ENCODE results near the gene ANKRD53.
A peak's percentile ranks its signal among the peaks of the same experiment; 100 is the strongest.

The ANKRD53 gene

GRCh38 chr2:70966681-70967080 lies 11.7 kb upstream of the ANKRD53 start:
- no peak for DNase-seq (ENCODE audit: low read depth)

DNA sequence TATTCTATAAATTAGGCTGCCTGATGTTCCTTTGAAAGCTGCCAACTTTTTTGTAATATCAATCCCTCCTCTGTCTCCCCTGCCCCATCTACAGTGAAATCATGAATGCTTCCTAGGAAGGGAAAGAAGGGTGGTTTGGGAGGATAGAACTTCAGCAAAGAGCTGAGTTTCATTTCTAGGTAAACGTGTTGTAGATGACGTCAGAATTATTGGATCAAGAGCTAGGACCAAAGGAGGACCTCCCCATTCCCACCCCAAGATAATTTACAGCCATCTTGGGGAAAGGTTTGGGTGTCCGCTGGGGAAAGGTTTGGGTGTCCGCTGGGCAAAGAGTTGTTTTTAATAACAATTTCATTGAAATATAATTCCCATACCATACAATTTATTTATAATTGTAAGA lies 11.2 kb upstream of the ANKRD53 start:
- no peak for DNase-seq (ENCODE audit: low read depth)

DNA sequence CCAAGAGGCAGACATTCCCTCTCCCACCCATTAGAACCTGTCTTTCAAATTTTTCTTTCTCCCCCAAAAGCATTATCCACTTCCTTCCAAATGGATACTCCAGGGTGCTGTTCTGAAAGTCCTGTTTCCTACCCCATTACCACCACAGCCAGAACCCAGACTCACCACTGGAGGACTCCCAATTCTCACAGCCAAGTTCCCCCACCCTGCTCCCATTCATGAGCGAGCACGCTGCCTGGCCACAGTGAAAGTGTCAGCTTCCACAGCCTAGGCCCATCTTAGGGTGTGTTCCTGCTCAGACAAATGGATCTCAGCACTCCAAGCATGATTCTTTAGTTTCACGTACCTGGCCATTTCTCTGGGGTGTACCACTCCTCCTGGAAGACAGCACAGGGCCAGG lies 3.8 kb upstream of the ANKRD53 start:
- no peak for DNase-seq (ENCODE audit: low read depth)

DNA sequence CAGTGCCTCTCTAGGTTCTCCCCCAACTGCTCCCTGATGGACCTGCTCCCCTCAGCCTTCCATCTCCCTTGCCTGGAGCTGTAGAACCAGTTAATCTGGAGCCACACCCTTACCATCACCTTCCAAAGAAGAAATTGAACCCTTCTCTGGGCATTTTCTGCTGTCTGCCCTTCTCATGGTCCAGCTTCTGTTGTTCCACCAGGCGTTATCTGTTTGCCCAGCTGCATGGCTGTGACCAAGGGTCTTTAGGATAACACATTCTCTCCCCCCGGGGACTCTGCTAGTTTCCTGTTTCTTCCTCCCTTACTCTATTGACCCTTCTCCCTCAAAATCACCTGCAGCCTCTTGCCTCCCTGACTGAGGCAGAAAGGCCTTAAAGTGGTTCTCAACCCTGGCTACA lies 3.2 kb upstream of the ANKRD53 start:
- DNase-seq (ENCODE audit: low read depth) = no peak

GRCh38 chr2:70977605-70978205 lies 725 bp upstream of the ANKRD53 start:
- DNase-seq (ENCODE audit: low read depth) = no peak

GRCh38 chr2:70979180-70979488 lies 704 bp downstream of the ANKRD53 start:
- DNase-seq (ENCODE audit: low read depth) = no peak

DNA sequence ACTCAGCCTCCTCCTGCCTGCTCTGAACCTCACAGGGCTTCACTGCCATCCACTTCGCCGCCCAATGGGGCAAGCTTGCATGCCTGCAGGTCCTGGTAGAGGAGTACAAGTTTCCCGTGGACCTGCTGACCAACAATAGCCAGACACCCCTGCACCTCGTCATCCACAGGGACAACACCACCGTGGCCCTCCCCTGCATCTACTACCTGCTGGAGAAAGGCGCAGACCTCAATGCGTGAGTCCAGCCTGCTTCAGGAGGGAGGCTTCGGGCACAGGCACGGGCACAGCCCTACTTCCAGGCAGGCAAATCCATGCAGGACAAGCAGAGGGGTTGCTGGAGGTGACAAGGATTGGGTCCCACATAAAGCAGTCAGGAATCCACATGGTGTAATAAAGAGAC lies 1.2 kb downstream of the ANKRD53 start:
- DNase-seq (ENCODE audit: low read depth) = no peak

DNA sequence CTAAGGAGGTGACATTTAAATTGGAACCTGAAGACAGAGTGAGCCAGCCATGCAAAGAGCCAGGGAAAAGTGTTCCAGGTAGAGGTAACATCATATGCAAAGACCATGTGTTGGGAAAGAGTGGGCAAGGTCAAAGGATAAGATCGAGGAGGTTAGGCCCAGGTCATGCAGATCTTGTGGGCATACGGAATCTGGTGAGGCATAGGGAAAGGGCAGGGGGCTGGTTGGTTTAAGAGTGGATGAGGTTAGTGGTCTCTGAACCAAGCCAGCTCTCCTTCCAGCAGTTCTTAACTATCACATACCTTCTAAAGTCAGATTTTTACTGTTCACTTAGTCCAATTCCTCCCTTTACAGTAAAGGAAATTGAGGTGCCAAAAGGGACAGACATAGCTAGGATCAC lies 3.0 kb downstream of the ANKRD53 start:
- no peak for DNase-seq (ENCODE audit: low read depth)

- no peak for DNase-seq (ENCODE audit: low read depth)
Observed at GRCh38 chr2:70981866-70982810, 3.7 kb downstream of the ANKRD53 start.

- no peak for DNase-seq (ENCODE audit: low read depth)
Observed at GRCh38 chr2:70982971-70983370, 4.5 kb downstream of the ANKRD53 start.

DNA sequence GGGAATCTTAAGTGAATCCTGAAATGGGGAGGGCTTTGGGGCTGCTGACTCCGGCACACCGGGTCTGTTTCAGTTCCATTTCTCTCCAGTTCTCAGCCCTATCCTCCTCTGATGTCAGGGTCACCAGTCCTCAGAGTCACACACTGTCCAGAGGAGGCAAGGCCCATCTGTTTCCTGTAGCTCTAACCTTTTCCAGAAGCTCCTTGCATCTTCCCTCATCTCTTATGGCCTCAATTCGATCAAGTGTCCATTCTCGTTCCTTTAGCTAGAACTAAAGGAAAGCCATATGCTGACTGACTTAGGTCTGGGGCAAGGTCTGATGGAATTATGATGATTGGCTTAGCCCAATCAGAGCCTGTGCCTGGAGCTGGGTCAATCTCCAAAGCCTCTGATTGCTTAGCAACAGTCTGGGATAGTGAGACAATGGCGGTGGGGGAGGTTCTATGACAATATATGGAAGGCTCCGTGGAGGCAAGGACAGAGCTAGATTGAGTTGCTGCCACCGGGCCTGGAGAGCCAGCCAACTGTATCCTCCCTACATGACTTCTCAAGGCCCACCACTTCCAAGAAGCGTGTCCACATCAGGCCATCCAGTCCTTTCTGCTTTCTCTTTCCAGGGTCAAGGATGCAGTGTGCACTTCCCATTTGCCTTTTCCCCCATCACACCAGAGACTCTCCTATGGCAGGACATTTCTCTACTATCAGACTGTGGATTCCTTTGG lies 5.2 kb downstream of the ANKRD53 start:
- DNase-seq (ENCODE audit: low read depth) = no peak

- no peak for DNase-seq (ENCODE audit: low read depth)
Observed at GRCh38 chr2:70984228-70984575, 5.8 kb downstream of the ANKRD53 start.

- DNase-seq (ENCODE audit: low read depth) = peak; percentile 85
Observed at GRCh38 chr2:70984576-70985282, 6.3 kb downstream of the ANKRD53 start.

DNA sequence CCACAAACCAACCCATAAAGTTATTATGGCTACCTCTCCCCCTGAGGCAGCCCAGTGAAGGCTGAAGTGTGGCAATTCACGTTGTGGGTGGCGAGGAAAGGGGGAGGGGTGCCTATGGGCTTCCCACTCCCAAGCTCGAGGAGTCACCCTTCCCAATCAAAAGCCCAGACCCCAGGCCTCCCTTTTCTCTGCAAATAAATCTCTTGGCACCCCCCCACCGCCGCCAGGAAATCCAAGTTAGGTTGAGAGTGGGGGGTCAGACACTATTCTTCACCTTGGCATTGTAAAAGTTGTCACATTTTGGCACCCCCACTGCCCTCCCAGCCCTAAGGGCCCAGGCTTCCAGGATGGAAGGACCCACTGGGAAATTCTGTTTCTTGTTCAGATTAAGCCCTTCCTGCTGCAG lies 6.9 kb downstream of the ANKRD53 start:
- DNase-seq (ENCODE audit: low read depth) = no peak

GRCh38 chr2:70985956-70986355 lies 7.5 kb downstream of the ANKRD53 start:
- no peak for DNase-seq (ENCODE audit: low read depth)

GRCh38 chr2:70986499-70987189 lies 8.2 kb downstream of the ANKRD53 start:
- DNase-seq (ENCODE audit: low read depth) = no peak

- no peak for DNase-seq (ENCODE audit: low read depth)
Observed at GRCh38 chr2:70987386-70987785, 9.0 kb downstream of the ANKRD53 start.

DNA sequence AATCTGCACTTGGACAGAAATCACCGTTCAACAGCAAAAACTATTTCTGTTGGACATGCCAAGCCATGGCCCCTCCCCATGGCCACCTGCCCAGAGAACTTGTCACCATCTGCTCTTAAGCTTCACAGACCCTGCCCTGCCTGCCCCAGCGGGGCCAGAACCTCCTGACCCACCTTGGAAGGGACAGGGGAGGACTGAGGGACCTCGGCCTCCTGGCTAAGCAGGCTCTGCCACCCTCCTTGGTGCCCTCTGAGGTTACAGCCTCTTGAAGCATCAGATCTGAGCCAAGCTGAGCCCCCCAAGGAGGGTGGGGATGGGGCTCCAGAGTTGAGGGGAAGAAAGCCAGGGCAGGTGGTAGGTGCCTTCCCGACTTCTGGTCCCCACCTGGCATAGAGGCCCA lies 9.7 kb downstream of the ANKRD53 start:
- DNase-seq (ENCODE audit: low read depth) = no peak

DNA sequence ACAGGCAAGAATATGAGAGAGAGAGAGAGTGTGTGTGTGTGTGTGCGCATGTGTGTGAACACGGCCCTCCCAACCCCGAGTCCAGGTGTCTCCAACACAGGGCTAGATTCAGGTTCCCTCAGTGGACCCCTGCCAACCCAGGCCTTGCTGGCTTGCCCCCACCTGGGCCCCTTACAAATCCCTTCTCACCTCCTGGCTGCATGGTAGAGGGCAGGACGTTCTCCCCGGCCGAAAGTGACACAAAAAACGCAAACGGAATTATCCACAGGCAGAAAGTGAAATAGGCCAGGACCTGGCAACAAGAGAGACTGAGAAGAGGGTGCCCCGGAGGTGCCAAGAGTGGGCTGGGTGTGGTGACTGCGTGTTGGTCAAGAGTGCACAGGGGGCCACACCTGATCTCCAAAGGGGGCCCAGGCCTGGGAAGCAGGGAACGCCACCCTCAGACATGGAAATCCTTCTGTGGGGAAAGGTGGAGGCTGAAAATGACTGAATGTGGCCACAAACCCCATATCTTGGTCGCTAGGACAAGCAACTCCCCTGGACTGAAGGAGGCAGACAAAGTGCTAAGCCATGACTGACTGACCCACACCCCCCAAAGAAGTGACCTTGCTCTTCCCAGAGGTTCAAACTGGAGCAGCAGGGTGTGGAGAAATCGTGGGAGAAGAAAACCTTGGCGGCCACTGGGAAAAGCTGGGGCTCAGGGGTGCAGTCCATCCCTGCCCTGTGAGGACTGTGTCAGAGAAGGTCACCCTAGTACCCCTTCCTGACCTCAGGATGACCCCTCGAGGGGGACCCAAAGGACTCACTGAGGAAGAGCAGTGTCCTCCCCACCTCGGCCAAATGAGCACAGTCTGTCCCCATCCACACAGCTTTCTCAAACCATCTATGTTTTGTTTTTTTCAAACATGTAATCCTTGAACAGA lies 10.6 kb downstream of the ANKRD53 start:
- DNase-seq (ENCODE audit: low read depth) = no peak

DNA sequence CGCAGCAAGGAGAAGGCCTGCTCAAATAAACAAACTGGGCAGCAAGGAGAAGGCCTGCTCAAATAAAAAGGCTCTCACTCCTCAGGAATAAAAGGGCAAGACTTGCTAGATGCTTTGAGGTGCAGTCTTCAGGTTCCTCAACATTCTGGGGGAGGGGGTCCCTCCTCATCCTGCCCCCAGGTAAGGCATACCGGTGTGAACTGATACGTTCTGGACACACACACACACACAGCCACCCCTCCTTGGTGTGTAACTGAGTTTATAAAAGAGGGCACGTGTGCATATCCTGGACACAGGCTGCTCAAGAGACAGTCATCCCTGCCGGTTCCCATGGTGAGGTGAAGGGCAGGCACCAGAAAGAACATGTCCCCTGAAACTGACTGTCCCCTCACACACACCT lies 11.8 kb downstream of the ANKRD53 start:
- DNase-seq (ENCODE audit: low read depth) = no peak

- no peak for DNase-seq (ENCODE audit: low read depth)
Observed at GRCh38 chr2:70991142-70991541, 12.7 kb downstream of the ANKRD53 start.

All from activated T-cell treated with anti-CD3 and anti-CD28 coated beads for 48 hours (primary cell).